ENCODE results near the gene SH3PXD2A.
"Not testable (repeated sequence)": the region's sequence is repeated elsewhere in the genome, so short reads cannot be mapped to it uniquely, and the experiment has no call there.

Gene SH3PXD2A

GRCh38 chr10:103849880-103850571 is 5.3 kb downstream of the SH3PXD2A start:
- DNase-seq (ENCODE audit: low read depth) = no peak
- TF ChIP-seq CTCF (conservative IDR thresholded peaks at IDR 0.05; ENCODE audit: low read depth, low read length) = no peak
- no peak overlapping the region for H3K4me3 ChIP-seq (ENCODE audit: low read length)

- TF ChIP-seq CTCF (conservative IDR thresholded peaks at IDR 0.05; ENCODE audit: low read depth, low read length) = no peak
- H3K4me3 ChIP-seq (ENCODE audit: low read length) = no peak overlapping the region
- no peak for DNase-seq (ENCODE audit: low read depth)
Measured at GRCh38 chr10:103849212-103849877, 6.0 kb downstream of the SH3PXD2A start.

- no peak for DNase-seq (ENCODE audit: low read depth)
- H3K4me3 ChIP-seq (ENCODE audit: low read length) = no peak overlapping the region
- TF ChIP-seq CTCF (conservative IDR thresholded peaks at IDR 0.05; ENCODE audit: low read depth, low read length) = peak; percentile 47
Measured at GRCh38 chr10:103847909-103848468, 7.4 kb downstream of the SH3PXD2A start.

- H3K4me3 ChIP-seq (ENCODE audit: low read length) = no peak overlapping the region
- DNase-seq (ENCODE audit: low read depth) = no peak
- no peak for TF ChIP-seq CTCF (conservative IDR thresholded peaks at IDR 0.05; ENCODE audit: low read depth, low read length)
Measured at GRCh38 chr10:103847346-103847745, 8.0 kb downstream of the SH3PXD2A start.

- DNase-seq (ENCODE audit: low read depth) = no peak
- TF ChIP-seq CTCF (conservative IDR thresholded peaks at IDR 0.05; ENCODE audit: low read depth, low read length) = no peak
- no peak overlapping the region for H3K4me3 ChIP-seq (ENCODE audit: low read length)
Measured at GRCh38 chr10:103845972-103846371, 9.4 kb downstream of the SH3PXD2A start.

- not testable (repeated sequence) for H3K4me3 ChIP-seq (ENCODE audit: low read length); DNase-seq (ENCODE audit: low read depth)
Measured at GRCh38 chr10:103845346-103845745, 10.0 kb downstream of the SH3PXD2A start.

GRCh38 chr10:103843854-103844570 is 11.4 kb downstream of the SH3PXD2A start:
- TF ChIP-seq CTCF (conservative IDR thresholded peaks at IDR 0.05; ENCODE audit: low read depth, low read length) = no peak
- H3K4me3 ChIP-seq (ENCODE audit: low read length) = no peak overlapping the region
- no peak for DNase-seq (ENCODE audit: low read depth)

Data from retinal pigment epithelial cell (primary cell).